Activated naive CD4-positive, alpha-beta T cell treated with anti-CD3 and anti-CD28 coated beads, Interleukin-2, amount 10 ng/mL, durations not matched to agents 7 days and 5 days (primary cell): Measurements from ENCODE around the gene CCL25.

Source experiments
- CTCF ChIA-PET: fragments of 350-600 bp; sonication (Branson Sonifier 250); formaldehyde crosslinking; loops from one replicate; lab custom pipeline; 2021; ENCODE audit warnings: antibody characterized with exemption; lab: Charles Lee
- DNase-seq: peaks from one replicate; pipeline ENCODE4 v3.0.0-alpha.2; 2020
- H3K27ac Mint-ChIP-seq: one replicate; pipeline ENCODE4 v1.8.0; 2021; ENCODE audit warnings: mild to moderate bottlenecking, moderate library complexity, mixed read lengths
- H3K27me3 Mint-ChIP-seq: one replicate; pipeline ENCODE4 v1.8.0; 2021; ENCODE audit warnings: mild to moderate bottlenecking, mixed read lengths
- H3K36me3 Mint-ChIP-seq: one replicate; pipeline ENCODE4 v1.8.0; 2021; ENCODE audit warnings: mixed read lengths
- H3K4me1 Mint-ChIP-seq: one replicate; pipeline ENCODE4 v1.8.0; 2021; ENCODE audit warnings: mixed read lengths
- H3K4me3 Mint-ChIP-seq: one replicate; pipeline ENCODE4 v1.8.0; 2021; ENCODE audit warnings: mild to moderate bottlenecking, moderate library complexity, mixed read lengths
- H3K9me3 Mint-ChIP-seq: one replicate; pipeline ENCODE4 v1.8.0; 2021; ENCODE audit warnings: mixed read lengths

The CCL25 gene

GRCh38 chr19:8057545-8058270, 5.1 kb downstream of the CCL25 start:
- no peaks in the 10 kb centered on the region for H3K36me3 Mint-ChIP-seq
- peaks cover 6% of the 10 kb centered on the region for H3K4me1 Mint-ChIP-seq
- no peak overlapping the region for H3K4me3 Mint-ChIP-seq
- no peak overlapping the region for H3K27ac Mint-ChIP-seq
- CTCF ChIA-PET: no interaction called here
- DNase-seq: no peak
- no peaks in the 10 kb centered on the region for H3K27me3 Mint-ChIP-seq
- no peaks in the 10 kb centered on the region for H3K9me3 Mint-ChIP-seq

- Mint-ChIP-seq H3K27me3 (no peaks in the 10 kb centered on the region), H3K27ac (no peak overlapping the region), H3K9me3 (peaks cover 12% of the 10 kb centered on the region), H3K36me3 (no peaks in the 10 kb centered on the region), H3K4me3 (no peak overlapping the region), H3K4me1 (no peaks in the 10 kb centered on the region)
- CTCF ChIA-PET: no interaction called here
- no peak for DNase-seq
Measured at GRCh38 chr19:8064911-8065874, 12.6 kb downstream of the CCL25 start.

- Mint-ChIP-seq H3K36me3 (no peaks in the 10 kb centered on the region), H3K27me3 (no peaks in the 10 kb centered on the region), H3K27ac (no peak overlapping the region), H3K4me1 (no peaks in the 10 kb centered on the region), H3K4me3 (no peak overlapping the region), H3K9me3 (peaks cover 15% of the 10 kb centered on the region)
- CTCF ChIA-PET: no interaction called here
- DNase-seq: no peak
Measured at GRCh38 chr19:8065875-8066261, 13.3 kb downstream of the CCL25 start.

DNA sequence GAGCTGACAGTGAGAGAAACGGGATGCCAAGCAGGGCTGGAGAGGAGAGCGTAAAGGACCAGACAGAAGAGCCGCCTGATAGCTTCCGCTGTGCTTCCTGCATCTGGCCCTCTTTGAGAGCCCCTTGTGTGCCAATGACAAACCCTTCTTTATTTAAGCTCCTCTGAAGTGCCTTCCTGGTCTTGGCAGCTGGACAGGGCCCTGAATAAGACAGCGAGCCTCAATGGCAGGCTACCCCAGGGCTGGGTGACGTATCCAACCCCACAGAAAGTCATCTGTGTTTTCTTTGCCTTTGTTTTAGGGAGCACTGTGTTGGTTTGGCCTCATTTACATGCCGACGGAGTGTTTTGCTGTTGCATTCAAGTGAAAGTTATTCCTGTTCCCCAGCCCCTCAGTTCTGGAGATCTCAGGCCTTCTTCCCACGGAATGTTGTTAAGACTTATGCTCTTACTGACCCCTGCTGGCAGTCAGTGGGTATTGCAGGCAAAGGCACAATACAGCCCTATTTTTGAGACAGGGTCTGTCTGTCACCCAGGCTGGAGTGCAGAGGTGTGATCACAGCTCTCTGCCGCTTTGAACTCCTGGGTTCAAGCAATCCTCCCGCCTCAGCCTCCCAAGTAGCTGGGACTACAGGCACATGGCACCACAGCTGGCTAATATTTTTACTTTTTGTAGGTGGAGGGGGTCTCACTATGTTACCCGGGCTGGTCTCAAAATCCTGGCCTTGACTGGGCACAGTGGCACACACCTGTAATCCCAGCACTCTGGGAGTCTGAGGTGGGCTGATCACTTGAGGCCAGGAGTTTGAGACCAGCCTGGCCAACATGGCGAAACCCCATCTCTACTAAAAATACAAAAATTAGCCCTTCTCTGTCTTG, 16.8 kb downstream of the CCL25 start:
- H3K27ac Mint-ChIP-seq: no peak overlapping the region
- CTCF ChIA-PET: interaction anchor here (0.6 to 2.0 kb wide), 3 partner anchors 125 to 141 kb away, joined by 4 to 5 read pairs (median 4); no protein-coding TSS in a partner anchor
- peak; percentile 41 for DNase-seq
- no peak overlapping the region for H3K4me3 Mint-ChIP-seq
- H3K9me3 Mint-ChIP-seq: peaks cover 21% of the 10 kb centered on the region
- H3K4me1 Mint-ChIP-seq: peaks cover 13% of the 10 kb centered on the region
- no peaks in the 10 kb centered on the region for H3K36me3 Mint-ChIP-seq
- no peaks in the 10 kb centered on the region for H3K27me3 Mint-ChIP-seq

DNA sequence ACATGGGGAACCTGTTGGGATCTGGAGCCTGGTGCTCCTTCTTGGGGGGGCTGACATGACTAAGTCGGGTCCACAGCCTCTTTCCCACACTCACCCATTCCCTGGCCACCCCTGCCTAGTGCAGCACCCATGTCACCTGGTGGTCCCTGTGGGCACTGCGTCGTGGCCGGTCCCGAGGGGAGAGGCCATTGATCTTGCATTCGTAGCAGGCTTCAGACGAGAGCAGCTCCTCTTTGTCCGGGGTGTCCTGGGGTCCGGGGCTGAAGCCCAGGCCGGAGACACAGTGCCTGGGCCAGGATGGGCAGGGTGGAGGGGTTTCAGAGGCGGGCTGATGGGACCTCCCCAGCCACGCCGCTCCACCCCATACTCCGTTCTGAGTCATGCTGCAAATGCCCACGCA, 19.4 kb downstream of the CCL25 start:
- DNase-seq: no peak
- Mint-ChIP-seq H3K9me3 (peaks cover 21% of the 10 kb centered on the region), H3K36me3 (no peaks in the 10 kb centered on the region), H3K4me1 (peaks cover 13% of the 10 kb centered on the region), H3K27ac (no peak overlapping the region), H3K4me3 (no peak overlapping the region), H3K27me3 (no peaks in the 10 kb centered on the region)
- CTCF ChIA-PET: no interaction called here

DNA sequence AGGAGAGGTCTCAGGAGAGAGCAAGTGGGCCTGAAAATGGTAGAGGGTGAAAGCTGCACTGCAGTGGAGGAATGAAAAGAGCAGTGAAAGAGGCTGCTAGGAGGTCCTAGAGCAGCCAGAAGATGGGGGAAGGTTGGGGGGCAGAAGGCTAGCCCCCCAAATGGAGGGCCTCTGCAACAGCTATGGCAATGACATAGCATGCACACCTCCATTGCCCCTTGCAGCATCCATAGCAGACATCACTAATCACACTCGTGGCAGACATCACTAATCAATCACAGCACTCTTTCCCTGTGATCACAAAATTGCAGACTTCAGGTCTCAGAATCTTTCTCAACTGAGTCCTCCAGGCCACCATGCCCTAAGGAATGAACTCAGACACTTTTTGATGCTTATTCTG, 21.9 kb downstream of the CCL25 start:
- Mint-ChIP-seq H3K27ac (no peak overlapping the region), H3K36me3 (no peaks in the 10 kb centered on the region), H3K27me3 (peaks cover 10% of the 10 kb centered on the region), H3K9me3 (peaks cover 15% of the 10 kb centered on the region), H3K4me1 (peaks cover 13% of the 10 kb centered on the region), H3K4me3 (no peak overlapping the region)
- CTCF ChIA-PET: no interaction called here
- DNase-seq: no peak

DNA sequence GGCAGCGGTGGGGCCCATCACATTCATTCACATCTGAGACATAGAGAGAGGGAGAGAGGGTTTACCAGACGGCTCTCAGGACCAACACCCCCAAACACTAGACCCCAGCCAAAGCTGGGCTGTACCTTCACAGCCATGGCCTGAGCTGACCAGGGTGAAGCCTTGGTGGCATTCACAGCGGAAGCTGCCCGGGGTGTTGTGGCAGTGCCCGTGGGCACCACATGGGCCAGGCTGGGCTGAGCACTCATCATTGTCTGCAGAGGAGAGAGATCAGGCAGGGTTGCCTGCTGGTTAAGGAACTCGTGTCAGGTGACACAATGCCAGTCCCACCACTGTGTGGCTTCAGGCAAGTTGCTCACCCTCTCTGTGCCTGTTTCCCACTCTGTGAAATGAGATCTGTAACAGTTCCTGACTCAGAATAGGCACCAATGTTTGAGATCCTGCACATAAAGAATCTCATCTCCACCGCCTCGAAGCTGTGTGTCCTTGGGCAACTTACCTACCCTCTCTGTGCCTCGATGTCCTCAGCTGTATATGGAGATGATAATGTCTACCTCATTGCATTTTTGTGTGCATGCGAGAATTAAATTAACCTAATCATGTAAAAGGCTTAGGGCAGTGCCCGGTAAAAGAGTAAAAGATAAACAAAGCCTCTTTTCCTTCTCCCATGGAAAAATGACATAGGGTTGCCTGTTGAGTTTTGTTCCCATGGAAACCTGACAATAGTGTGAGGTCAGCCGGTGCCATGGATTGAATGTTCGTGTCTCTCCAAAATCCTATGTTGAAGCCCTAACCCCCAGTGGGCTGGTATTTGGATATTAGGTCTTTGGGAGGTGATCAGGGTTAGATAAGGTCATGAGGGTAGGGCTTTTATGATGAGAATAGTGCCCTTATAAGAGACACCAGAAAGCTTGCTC, 22.9 kb downstream of the CCL25 start:
- Mint-ChIP-seq H3K4me3 (no peak overlapping the region), H3K27me3 (peaks cover 10% of the 10 kb centered on the region), H3K9me3 (peaks cover 7% of the 10 kb centered on the region), H3K36me3 (no peaks in the 10 kb centered on the region), H3K27ac (no peak overlapping the region), H3K4me1 (peaks cover 13% of the 10 kb centered on the region)
- no peak for DNase-seq
- CTCF ChIA-PET: no interaction called here

DNA sequence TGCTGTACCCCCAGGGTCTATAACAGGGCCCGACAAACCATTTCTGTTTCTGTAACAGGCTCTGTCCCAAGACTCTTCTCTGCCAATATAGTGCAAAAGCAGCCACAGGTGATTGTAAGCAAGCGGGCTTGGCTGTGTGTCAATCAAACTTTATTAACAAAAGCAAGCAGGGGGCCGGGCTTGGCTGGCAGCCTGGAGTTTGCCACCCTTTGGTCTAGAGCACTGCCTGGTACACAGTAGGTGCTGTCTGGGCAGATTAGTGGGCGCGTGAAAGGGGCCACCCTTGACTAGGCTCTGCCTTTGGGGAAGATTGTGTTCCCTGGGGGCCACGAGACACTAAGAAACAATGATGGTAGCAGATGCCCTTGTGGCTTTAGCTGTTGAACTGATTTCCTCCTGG, 27.4 kb downstream of the CCL25 start:
- Mint-ChIP-seq H3K4me1 (no peaks in the 10 kb centered on the region), H3K4me3 (no peak overlapping the region), H3K27ac (no peak overlapping the region), H3K9me3 (no peaks in the 10 kb centered on the region), H3K27me3 (peaks cover 15% of the 10 kb centered on the region), H3K36me3 (no peaks in the 10 kb centered on the region)
- DNase-seq: no peak
- CTCF ChIA-PET: no interaction called here

GRCh38 chr19:8080832-8081231, 28.3 kb downstream of the CCL25 start:
- no peaks in the 10 kb centered on the region for H3K4me1 Mint-ChIP-seq
- H3K4me3 Mint-ChIP-seq: no peak overlapping the region
- CTCF ChIA-PET: no interaction called here
- H3K27ac Mint-ChIP-seq: no peak overlapping the region
- H3K27me3 Mint-ChIP-seq: peaks cover 15% of the 10 kb centered on the region
- no peaks in the 10 kb centered on the region for H3K36me3 Mint-ChIP-seq
- DNase-seq: no peak
- H3K9me3 Mint-ChIP-seq: no peaks in the 10 kb centered on the region

- Mint-ChIP-seq H3K4me3 (no peak overlapping the region), H3K27ac (no peak overlapping the region), H3K36me3 (no peaks in the 10 kb centered on the region), H3K4me1 (no peaks in the 10 kb centered on the region), H3K27me3 (peaks cover 15% of the 10 kb centered on the region), H3K9me3 (no peaks in the 10 kb centered on the region)
- no peak for DNase-seq
- CTCF ChIA-PET: no interaction called here
Measured at GRCh38 chr19:8081569-8082550, 29.3 kb downstream of the CCL25 start.

DNA sequence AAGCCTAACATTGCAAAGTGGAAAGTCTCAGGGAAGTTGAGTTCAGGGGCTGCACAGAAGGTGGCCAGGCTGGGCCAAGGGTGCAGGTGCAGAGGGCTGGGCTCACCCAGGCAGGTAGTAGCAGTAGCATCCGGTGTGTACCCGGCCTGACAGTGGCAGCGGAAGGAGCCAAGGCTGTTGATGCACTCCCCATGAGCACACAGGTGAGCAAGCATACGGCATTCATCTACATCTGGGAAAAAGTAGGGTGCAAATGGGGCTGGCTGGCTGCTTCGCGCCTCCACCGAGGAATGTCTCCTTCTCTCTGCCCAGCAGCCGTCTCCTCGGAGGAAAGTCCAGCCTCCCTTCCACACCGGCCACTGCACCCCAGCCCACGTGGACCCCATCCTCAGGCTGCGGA, 30.6 kb downstream of the CCL25 start:
- DNase-seq: no peak
- Mint-ChIP-seq H3K9me3 (peaks cover 2% of the 10 kb centered on the region), H3K4me3 (no peak overlapping the region), H3K27ac (no peak overlapping the region), H3K4me1 (no peaks in the 10 kb centered on the region), H3K36me3 (no peaks in the 10 kb centered on the region), H3K27me3 (peaks cover 15% of the 10 kb centered on the region)
- CTCF ChIA-PET: no interaction called here

DNA sequence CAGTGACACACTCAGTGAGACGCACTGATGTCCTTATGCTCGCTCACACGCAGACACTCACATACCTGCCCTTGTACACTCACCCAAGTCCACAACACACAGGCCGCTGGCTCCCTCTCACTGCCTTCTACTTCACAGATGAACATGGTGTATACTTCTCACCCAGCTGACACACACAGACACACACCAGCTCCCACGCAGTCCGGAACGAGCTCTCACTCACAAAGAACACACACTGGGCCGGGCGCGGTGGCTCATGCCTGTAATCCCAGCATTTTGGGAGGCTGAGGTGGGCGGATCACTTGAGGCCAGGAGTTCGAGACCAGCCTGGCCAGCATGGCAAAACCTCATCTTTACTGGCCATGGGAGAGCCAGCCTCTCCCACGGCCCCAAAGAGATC, 31.6 kb downstream of the CCL25 start:
- no peak overlapping the region for H3K4me3 Mint-ChIP-seq
- H3K36me3 Mint-ChIP-seq: no peaks in the 10 kb centered on the region
- CTCF ChIA-PET: no interaction called here

More for the DNA sequence above, 31.6 kb downstream of the CCL25 start:
- Mint-ChIP-seq H3K27me3 (peaks cover 8% of the 10 kb centered on the region), H3K9me3 (peaks cover 2% of the 10 kb centered on the region), H3K27ac (no peak overlapping the region), H3K4me1 (no peaks in the 10 kb centered on the region)
- DNase-seq: no peak
